ENCODE results near the gene PARD3B.

- no peak for TF ChIP-seq EZH2 (conservative IDR thresholded peaks at IDR 0.05; ENCODE audit: low read depth, low read length)
- no peak for TF ChIP-seq ZNF740 (CRISPR knock-in tag; IDR thresholded peaks at IDR 0.05)
- TF ChIP-seq ZNF335 (CRISPR knock-in tag; IDR thresholded peaks at IDR 0.05): no peak
- TF ChIP-seq GTF2F1 (IDR thresholded peaks at IDR 0.05; ENCODE audit: low read length): no peak
- no peak for TF ChIP-seq FOXO4 (CRISPR knock-in tag; conservative IDR thresholded peaks at IDR 0.05)
Measured at GRCh38 chr2:204613635-204614034, 68.4 kb downstream of the PARD3B start.

Measured in HepG2 (cell line).